HG03045 (cell line): ENCODE results near the gene MAN2A2.

ENCODE experiments used
- ATAC-seq: cut with Tn5 transposase; IDR thresholded peaks from one replicate; pipeline ENCODE4 v1.9.1; 2021; ENCODE audit warnings: mild to moderate bottlenecking, moderate library complexity; ENCODE audit not compliant: unreplicated experiment

MAN2A2 gene

DNA sequence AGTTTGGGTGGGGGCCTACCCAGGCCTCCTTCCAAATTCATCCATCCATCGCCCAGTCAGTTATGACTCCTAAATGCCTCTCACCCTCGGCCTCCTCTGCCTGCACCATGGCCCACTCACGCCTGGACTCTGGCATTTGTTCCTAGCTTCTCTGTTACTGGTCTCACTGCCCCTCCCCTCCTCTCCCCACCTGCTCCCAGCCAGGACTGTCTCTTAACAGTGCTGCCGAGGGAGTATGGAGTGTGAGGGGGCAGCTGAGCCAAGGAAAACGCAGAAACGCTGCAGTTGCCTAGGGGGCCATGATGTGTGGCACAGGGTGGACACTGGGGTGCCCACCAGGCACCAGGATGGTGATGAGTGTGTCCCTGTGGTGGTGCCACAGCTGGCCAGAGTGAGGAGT, 54.7 kb downstream of the MAN2A2 start:
- ATAC-seq = no peak

DNA sequence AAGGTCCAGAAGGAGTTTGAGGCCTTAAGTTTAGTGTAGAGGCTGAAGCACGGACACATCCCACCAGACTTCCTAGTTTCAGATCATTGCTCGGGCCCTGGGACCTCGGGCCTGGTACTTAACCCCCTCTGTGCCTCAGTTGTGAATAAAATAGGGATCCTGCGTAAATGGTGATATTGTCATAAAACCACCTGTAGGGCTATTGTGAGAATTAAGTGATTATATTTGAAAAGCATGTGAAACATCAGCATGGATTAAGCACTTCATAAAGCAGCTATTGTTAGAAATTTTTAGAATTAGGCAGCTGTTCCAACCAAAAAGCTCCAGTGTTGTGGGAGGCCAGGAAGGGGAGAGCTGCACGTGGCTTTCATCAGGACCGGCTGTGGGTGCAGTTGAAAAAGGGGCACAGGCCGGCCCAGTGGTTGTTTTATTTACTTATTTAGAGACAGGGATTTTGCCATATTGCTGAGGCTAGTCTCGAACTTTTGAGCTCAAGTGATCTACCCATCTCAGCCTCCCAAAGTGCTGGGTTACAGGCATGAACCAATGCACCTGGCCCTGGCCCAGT, 56.0 kb downstream of the MAN2A2 start:
- no peak for ATAC-seq

DNA sequence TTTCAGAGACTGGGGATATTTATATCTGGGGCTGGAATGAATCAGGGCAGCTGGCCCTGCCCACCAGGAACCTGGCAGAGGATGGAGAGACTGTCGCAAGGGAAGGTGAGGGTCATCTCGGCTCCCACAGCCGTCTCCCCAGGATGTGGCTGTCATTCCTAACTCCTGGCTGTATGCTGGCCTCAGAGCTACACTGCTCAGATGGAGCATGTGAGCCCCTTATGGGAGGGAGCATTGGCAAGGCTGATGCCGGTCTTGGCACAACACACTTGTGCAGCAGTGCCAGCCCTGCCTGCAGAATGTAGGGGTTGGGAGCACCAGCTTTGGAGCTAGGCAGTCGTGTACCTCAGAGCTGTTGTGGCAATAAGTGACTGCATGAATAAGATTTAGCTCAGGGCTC, 56.8 kb downstream of the MAN2A2 start:
- ATAC-seq = no peak

DNA sequence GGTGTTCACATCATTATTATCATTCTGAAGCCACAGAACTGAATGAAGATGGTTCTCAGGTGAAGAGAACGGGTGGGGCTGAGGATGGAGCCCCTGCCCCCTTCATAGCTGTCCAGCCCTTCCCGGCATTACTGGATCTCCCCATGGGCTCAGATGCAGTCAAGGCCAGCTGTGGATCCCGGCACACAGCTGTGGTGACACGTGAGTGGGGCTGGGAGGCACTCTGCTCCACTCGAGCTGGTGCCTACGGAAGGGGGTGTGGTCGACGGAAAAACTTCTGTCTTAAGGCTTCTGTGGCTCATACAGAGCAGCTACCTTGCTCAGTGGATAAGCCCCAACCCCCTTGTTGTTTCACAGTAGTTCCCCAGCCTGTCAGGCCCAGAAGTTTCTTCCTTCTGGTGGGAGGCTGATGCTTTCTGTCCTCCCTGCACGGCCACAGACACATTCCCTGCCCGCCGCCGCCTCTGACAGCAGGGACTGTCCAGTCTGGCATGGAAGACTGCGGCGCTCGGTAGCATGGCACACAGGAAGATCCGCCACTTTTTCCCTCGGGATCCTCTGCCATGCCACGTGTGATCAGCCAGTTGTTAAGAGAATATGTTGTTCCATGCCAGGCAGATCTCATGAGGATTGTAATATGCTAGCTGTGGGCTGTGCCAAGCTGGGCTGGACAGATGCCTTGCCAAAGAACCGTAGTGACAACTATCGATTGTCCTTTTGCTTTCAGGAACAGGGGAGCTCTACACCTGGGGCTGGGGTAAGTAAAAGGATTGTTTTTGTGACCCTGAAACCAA, 57.4 kb downstream of the MAN2A2 start:
- no peak for ATAC-seq

DNA sequence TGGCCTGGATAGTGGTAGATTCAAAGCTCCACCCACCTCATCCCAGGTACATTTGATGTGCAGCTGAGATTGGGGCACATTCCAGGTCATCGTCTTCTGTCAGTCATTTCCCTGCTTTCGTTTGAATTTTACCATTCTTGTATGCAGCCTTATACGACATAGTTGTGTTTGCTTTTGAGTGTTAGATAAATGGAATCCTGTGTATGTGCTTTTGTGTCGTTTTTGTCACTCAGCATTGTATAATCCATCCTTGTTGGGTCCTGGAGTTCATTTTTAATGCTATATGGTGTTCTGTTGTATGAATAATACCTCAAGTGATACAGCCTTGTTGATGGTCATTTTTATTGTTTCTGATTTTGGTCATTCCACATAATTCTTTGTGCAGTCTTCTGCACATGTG, 58.9 kb downstream of the MAN2A2 start:
- ATAC-seq = no peak

DNA sequence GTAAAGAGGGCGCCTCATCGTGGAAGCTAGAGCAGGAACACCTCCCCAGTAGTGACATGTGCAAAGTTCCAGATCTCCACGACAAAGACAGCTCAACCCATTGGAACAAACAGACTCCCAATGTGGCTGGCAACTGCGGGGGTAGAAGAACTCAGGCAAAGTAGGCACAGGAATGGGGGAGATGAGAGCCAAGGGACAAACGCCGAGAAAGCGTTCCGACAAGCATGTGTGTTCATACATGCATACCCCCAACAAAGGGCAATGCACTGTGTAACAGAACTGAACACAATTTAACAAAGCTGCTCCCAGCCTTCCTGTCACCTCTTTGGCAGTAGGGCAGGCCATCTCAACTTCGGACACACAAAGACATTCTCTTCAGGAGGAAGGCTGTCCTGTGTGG, 63.2 kb downstream of the MAN2A2 start:
- ATAC-seq = no peak

DNA sequence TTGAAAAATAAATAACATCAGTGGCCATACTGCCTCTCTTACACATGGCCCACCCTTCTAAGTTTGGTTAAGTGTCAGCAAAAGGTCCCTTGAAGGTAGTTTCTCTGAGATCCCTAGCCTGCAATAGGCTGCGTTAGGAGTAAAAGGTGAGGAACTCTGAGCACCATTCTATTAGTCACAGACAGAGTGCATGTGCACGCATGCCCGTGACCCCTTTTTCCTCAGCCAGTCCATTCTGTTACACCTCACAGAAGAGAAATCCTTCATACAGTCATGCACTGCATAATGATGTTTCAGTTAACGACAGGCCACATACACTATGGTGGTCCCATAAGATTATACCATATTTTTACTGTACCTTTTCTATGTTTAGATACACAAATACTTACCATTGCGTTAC, 64.1 kb downstream of the MAN2A2 start:
- no peak for ATAC-seq

DNA sequence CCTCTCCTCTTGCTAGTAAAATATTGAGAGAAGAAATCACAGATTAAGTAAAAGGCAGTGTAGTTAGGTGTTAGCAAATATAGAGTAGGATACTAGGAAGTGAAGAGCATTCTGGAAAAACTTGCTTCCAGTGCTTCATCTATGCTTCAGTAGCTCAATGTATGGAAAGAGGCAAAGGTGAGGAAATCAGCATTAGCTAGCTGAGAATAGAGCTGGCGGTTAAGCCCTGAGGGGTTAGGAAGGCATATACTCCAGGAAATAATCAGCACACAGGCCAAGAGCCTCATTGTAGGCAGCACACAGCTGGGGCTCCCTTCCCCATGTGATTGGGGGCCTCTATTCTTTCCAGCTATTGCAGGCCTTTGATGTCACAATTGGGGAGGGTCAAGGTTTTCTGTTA, 65.3 kb downstream of the MAN2A2 start:
- no peak for ATAC-seq

DNA sequence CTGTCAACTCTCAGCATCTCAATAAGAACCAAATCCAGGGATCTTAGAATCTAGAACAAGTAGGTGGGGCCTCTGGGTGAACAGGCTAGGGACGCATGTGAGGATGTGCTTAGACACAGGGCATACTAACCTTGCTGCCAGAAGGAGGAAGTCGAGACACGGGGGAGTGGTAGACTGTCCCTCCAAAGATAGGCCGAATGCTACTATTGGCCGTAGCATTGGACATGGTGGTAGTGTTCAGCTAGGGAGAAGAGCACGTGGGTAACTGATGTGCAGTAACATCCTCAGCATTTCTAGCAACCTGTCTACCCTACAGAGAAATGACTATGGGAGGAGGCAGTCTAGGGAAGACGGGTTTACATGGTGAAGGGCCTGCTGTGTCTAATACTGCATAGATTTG, 67.2 kb downstream of the MAN2A2 start:
- no peak for ATAC-seq

DNA sequence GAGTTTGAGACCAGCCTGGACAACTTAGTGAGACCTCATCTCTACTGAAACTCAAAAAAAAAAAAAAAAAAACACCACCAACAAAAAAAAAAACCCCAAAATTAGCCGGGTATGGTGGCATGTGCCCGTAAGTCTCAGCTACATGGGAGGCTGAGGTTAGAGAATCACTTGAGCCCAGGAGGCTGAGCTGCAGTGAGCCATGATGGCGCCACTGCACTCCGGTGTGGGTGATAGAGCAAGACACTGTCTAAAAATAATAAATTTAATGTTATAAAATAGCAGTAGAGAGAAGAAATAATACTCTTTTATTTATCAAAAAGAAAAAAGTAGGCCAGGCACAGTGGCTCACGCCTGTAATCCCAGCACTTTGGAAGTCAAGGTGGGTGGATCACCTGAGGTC, 69.0 kb downstream of the MAN2A2 start:
- no peak for ATAC-seq
